ENCODE measurements around the gene PDE7B.

PDE7B gene

DNA sequence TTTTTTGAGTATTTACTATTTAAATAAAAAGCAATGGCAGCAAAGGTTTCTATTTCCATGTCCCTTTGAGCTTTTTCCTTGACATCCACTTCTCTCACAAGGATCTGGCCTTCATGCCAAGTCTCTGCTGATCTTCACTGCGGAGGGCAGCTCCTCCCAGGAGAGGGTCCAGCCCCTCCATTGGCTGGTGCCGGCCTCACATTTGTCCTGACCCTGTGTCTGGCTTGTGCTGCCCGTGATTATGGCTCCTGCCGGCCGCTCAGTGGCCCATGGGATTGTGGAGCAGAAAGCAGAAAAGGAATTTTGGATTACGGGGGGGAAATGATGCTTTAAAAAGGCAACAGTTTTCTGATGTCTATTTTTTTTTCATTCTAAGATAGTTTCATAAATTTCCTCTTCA is 31.2 kb upstream of the PDE7B start:
- Histone ChIP-seq H3K27me3 (ENCODE audit: control insufficient read depth, insufficient read depth, low read length) (no peaks in the 10 kb centered on the region), H3K36me3 (ENCODE audit: control insufficient read depth, insufficient read depth, low read length) (no peaks in the 10 kb centered on the region), H3K27ac (ENCODE audit: low read depth, low read length) (no peak overlapping the region), H3K4me1 (ENCODE audit: control insufficient read depth, insufficient read depth, low read length) (peaks cover 10% of the 10 kb centered on the region), H3K9me3 (ENCODE audit: control insufficient read depth, insufficient read depth, low read length) (no peaks in the 10 kb centered on the region), H3K9ac (ENCODE audit: low read depth, low read length) (no peak overlapping the region), H3K4me3 (ENCODE audit: low read depth, low read length) (no peak overlapping the region)

DNA sequence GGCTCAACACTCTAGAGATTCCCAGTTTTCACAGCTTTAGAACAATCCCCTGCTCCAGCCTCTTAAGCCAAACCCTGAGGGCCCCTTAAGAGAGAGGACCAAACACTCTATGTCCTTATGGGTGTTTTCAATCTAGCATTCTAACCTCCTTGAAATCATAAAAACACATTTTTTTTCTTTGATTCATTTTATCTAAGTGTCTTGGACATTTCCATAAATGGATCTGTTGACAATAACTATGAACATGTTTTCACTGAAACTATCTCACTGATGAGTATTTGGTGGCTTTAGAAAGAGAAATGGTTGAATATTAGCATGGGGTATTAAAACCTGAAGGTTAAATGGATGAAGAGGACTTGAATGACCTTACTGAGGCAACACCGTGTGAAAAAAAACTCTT is 27.6 kb upstream of the PDE7B start:
- Histone ChIP-seq H3K36me3 (ENCODE audit: control insufficient read depth, insufficient read depth, low read length) (no peaks in the 10 kb centered on the region), H3K9me3 (ENCODE audit: control insufficient read depth, insufficient read depth, low read length) (no peaks in the 10 kb centered on the region), H3K27me3 (ENCODE audit: control insufficient read depth, insufficient read depth, low read length) (no peaks in the 10 kb centered on the region), H3K9ac (ENCODE audit: low read depth, low read length) (no peak overlapping the region), H3K27ac (ENCODE audit: low read depth, low read length) (no peak overlapping the region), H3K4me1 (ENCODE audit: control insufficient read depth, insufficient read depth, low read length) (peaks cover 11% of the 10 kb centered on the region), H3K4me3 (ENCODE audit: low read depth, low read length) (no peak overlapping the region)

DNA sequence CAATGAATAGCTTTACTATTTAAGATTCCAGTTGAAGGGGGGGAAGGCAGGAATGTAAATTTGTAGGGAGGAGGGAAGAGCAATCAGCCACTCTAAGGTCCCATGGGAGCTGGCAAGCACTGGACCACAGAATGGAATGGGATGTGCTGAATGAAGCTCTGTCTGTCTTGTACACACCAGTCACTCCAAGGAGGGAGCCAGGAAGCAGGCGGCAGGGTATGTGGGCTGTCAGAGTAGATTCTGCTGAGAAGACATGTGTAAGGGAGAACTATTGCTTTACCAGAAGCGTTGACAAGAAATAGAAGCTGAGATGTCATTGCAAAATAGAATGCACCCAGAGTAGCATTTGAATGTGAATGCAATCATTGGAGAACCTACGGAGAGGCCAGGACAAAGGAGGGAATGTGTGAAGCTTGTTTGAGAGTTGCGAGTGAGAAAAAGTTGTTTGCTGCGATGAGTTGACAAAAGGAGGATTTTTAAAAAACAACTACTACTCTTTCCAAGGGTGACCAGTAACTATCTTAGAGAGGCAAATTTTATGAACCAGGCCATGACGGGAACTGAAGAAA is 25.2 kb upstream of the PDE7B start:
- Histone ChIP-seq H3K27me3 (ENCODE audit: control insufficient read depth, insufficient read depth, low read length) (no peaks in the 10 kb centered on the region), H3K9ac (ENCODE audit: low read depth, low read length) (no peak overlapping the region), H3K9me3 (ENCODE audit: control insufficient read depth, insufficient read depth, low read length) (no peaks in the 10 kb centered on the region), H3K4me3 (ENCODE audit: low read depth, low read length) (no peak overlapping the region), H3K27ac (ENCODE audit: low read depth, low read length) (no peak overlapping the region), H3K4me1 (ENCODE audit: control insufficient read depth, insufficient read depth, low read length) (peaks cover 11% of the 10 kb centered on the region), H3K36me3 (ENCODE audit: control insufficient read depth, insufficient read depth, low read length) (no peaks in the 10 kb centered on the region)

GRCh38 chr6:135828021-135828420 is 23.5 kb upstream of the PDE7B start:
- Histone ChIP-seq H3K36me3 (ENCODE audit: control insufficient read depth, insufficient read depth, low read length) (no peaks in the 10 kb centered on the region), H3K9me3 (ENCODE audit: control insufficient read depth, insufficient read depth, low read length) (no peaks in the 10 kb centered on the region), H3K4me3 (ENCODE audit: low read depth, low read length) (no peak overlapping the region), H3K9ac (ENCODE audit: low read depth, low read length) (no peak overlapping the region), H3K27me3 (ENCODE audit: control insufficient read depth, insufficient read depth, low read length) (no peaks in the 10 kb centered on the region), H3K27ac (ENCODE audit: low read depth, low read length) (no peak overlapping the region), H3K4me1 (ENCODE audit: control insufficient read depth, insufficient read depth, low read length) (peaks cover 11% of the 10 kb centered on the region)

GRCh38 chr6:135830452-135830881 is 21.0 kb upstream of the PDE7B start:
- Histone ChIP-seq H3K27me3 (ENCODE audit: control insufficient read depth, insufficient read depth, low read length) (no peaks in the 10 kb centered on the region), H3K4me3 (ENCODE audit: low read depth, low read length) (no peak overlapping the region), H3K27ac (ENCODE audit: low read depth, low read length) (no peak overlapping the region), H3K9ac (ENCODE audit: low read depth, low read length) (no peak overlapping the region), H3K9me3 (ENCODE audit: control insufficient read depth, insufficient read depth, low read length) (no peaks in the 10 kb centered on the region), H3K4me1 (ENCODE audit: control insufficient read depth, insufficient read depth, low read length) (peaks cover 11% of the 10 kb centered on the region), H3K36me3 (ENCODE audit: control insufficient read depth, insufficient read depth, low read length) (no peaks in the 10 kb centered on the region)

DNA sequence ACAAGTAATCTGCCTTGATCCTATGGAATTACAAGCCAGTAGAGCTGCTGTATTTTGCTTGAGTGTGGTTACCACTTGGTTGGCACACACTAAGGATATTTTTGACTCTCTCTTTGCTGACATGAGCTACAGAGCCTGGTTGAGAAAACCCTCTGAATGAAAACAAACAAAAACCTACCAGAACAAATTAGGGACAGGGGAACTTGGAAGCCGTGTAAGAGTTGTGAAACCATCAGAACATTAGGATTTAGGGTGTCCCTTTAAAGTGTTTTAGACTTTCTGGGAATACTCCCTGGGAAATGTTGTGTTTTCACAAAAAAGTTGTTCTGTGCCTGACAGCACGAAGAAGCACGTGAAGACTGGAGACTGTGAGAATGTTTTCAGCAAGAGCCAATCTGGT is 20.5 kb upstream of the PDE7B start:
- Histone ChIP-seq H3K4me1 (ENCODE audit: control insufficient read depth, insufficient read depth, low read length) (peaks cover 9% of the 10 kb centered on the region), H3K27ac (ENCODE audit: low read depth, low read length) (no peak overlapping the region), H3K9ac (ENCODE audit: low read depth, low read length) (no peak overlapping the region), H3K27me3 (ENCODE audit: control insufficient read depth, insufficient read depth, low read length) (no peaks in the 10 kb centered on the region), H3K4me3 (ENCODE audit: low read depth, low read length) (no peak overlapping the region), H3K36me3 (ENCODE audit: control insufficient read depth, insufficient read depth, low read length) (no peaks in the 10 kb centered on the region), H3K9me3 (ENCODE audit: control insufficient read depth, insufficient read depth, low read length) (no peaks in the 10 kb centered on the region)

DNA sequence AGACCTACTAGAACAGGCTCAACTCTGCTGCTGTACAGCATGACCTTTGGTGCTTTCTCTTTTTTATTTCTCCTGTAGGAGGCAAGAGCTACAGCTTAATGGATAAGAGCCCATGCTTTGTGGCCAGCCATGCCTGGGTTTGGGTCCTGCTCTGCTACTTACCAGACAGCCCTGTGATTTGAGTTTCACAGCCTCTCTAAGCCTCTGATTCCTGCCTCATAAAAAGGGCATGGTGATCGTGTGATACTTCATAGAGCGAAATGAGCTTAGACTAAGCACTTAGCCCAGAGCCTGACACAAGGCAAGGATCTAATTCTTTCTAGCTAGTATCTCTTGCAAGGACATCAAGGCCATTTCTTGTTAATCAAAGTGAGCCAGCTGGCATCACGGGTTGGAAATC is 19.3 kb upstream of the PDE7B start:
- Histone ChIP-seq H3K27me3 (ENCODE audit: control insufficient read depth, insufficient read depth, low read length) (no peaks in the 10 kb centered on the region), H3K4me3 (ENCODE audit: low read depth, low read length) (no peak overlapping the region)

DNA sequence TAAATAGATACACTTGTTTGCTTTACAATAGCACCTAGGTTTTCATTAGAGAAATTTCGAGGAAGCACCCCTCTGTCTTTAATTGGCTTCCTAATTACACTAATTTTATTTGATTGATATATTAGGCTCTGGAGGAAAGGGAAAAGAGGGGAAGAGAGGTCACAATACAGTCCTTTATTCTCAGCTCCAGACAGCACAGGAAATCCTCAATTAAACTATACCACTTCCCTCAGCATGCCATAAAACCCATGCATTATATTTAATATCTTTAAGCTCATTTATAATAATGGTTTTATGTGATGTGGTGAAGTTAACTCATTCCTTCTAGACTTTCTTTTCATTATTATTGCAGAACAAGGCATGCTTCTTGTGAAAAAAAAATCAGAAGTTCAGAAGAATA is 17.7 kb upstream of the PDE7B start:
- no peak overlapping the region for H3K9ac ChIP-seq (ENCODE audit: low read depth, low read length)
- H3K27me3 ChIP-seq (ENCODE audit: control insufficient read depth, insufficient read depth, low read length) = no peaks in the 10 kb centered on the region
- H3K9me3 ChIP-seq (ENCODE audit: control insufficient read depth, insufficient read depth, low read length) = no peaks in the 10 kb centered on the region
- H3K4me3 ChIP-seq (ENCODE audit: low read depth, low read length) = no peak overlapping the region
- H3K27ac ChIP-seq (ENCODE audit: low read depth, low read length) = no peak overlapping the region
- H3K4me1 ChIP-seq (ENCODE audit: control insufficient read depth, insufficient read depth, low read length) = peaks cover 5% of the 10 kb centered on the region; the same call in 1 of the 2 replicates
- no peaks in the 10 kb centered on the region for H3K36me3 ChIP-seq (ENCODE audit: control insufficient read depth, insufficient read depth, low read length)

More for the DNA sequence above, 19.3 kb upstream of the PDE7B start:
- Histone ChIP-seq H3K4me1 (ENCODE audit: control insufficient read depth, insufficient read depth, low read length) (no peaks in the 10 kb centered on the region), H3K9me3 (ENCODE audit: control insufficient read depth, insufficient read depth, low read length) (no peaks in the 10 kb centered on the region), H3K9ac (ENCODE audit: low read depth, low read length) (no peak overlapping the region), H3K36me3 (ENCODE audit: control insufficient read depth, insufficient read depth, low read length) (no peaks in the 10 kb centered on the region), H3K27ac (ENCODE audit: low read depth, low read length) (no peak overlapping the region)

DNA sequence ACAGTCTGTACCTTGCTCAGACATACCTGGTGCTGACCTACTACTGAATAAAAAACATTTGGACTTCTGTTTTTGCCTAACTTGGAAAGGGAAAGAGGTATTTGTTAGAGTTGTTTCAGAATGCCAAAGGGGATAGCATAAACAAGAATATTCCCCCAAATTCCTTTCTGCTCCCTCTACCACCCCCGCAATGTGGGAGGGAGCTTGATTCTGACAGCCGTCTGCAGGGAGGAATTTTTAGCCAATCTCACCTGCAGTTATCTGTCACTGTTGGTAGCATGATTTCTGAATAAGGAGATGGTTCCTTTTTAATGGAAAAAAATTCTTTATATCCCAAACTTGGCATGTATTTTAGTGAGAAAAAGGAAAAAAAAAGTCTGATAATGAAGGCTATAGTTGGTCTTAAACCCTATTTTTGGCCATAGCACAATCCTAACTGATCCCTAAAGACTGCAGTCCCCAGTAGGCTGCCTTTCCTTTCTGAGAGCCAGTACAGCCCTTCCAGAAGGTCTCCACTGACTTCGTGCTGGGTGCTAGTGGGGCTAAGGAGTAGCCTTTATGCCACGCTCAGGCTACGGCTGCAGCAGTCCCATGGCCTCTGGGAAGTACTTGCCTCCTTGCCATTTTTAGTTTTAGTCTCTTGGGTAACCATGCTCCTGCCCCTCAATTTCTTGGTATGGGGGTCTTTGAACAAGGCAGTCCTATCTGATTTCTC is 13.6 kb upstream of the PDE7B start:
- no peaks in the 10 kb centered on the region for H3K36me3 ChIP-seq (ENCODE audit: control insufficient read depth, insufficient read depth, low read length)
- no peaks in the 10 kb centered on the region for H3K9me3 ChIP-seq (ENCODE audit: control insufficient read depth, insufficient read depth, low read length)
- H3K4me1 ChIP-seq (ENCODE audit: control insufficient read depth, insufficient read depth, low read length) = peaks cover 5% of the 10 kb centered on the region; the same call in 1 of the 2 replicates
- H3K27me3 ChIP-seq (ENCODE audit: control insufficient read depth, insufficient read depth, low read length) = no peaks in the 10 kb centered on the region
- no peak overlapping the region for H3K27ac ChIP-seq (ENCODE audit: low read depth, low read length)
- H3K4me3 ChIP-seq (ENCODE audit: low read depth, low read length) = no peak overlapping the region
- H3K9ac ChIP-seq (ENCODE audit: low read depth, low read length) = no peak overlapping the region

DNA sequence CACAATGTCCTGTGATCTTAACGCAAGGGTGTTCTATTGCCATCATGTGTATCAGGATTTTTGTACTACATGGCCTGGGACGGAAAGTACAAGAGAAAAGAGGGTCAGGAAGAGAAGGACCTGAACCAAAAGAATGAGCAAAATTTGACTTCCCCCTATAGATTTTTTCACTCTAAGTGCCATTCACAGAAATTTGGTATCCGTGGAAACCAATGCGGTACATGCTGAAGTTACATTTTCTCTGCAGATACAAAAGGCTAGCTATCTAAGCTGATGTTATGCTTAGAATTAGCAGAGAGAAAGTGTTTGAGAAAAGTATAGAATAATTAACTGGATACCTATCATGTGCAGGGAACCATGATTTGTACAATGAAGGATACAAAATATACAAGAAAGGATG is 12.4 kb upstream of the PDE7B start:
- Histone ChIP-seq H3K9me3 (ENCODE audit: control insufficient read depth, insufficient read depth, low read length) (no peaks in the 10 kb centered on the region), H3K4me1 (ENCODE audit: control insufficient read depth, insufficient read depth, low read length) (peaks cover 5% of the 10 kb centered on the region; the same call in 1 of the 2 replicates), H3K27ac (ENCODE audit: low read depth, low read length) (no peak overlapping the region), H3K27me3 (ENCODE audit: control insufficient read depth, insufficient read depth, low read length) (no peaks in the 10 kb centered on the region), H3K36me3 (ENCODE audit: control insufficient read depth, insufficient read depth, low read length) (no peaks in the 10 kb centered on the region), H3K9ac (ENCODE audit: low read depth, low read length) (no peak overlapping the region), H3K4me3 (ENCODE audit: low read depth, low read length) (no peak overlapping the region)

DNA sequence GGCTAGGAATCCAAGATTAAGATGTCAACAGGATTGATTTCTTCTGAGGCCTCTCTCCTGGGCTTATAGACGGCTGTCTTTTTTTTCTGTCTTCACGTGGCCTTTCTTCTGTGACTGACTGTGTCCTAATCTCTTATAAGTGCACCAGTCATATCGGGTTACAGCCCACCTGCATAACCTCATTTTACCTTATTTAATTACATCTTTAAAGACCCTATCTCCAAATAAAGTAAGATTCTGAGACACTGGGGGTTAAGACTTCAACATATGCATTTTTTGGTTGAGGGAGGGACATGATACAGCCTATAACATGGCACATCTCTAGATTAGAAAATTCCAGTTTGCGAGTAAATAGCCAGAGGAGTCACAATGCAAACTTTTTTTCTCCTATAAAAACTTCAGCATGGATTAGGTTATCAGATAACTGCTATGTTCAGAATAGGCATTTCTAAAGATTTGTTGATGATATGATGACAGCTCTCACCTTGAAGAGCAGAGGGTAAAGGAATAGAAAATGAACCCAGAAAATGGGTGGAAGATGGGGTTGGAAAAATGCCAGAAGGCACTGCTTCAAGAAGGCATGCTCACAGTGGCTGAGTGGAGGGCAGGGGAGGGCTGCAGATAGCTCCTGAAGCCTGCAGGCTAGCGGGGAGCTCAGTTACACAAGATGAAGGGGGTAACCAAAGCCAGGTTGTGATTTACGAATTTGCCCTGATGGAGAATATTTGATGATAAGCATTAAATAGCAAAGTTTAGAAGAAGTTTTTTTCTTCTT is 8.7 kb upstream of the PDE7B start:
- no peak overlapping the region for H3K27ac ChIP-seq (ENCODE audit: low read depth, low read length)
- no peaks in the 10 kb centered on the region for H3K9me3 ChIP-seq (ENCODE audit: control insufficient read depth, insufficient read depth, low read length)
- H3K4me1 ChIP-seq (ENCODE audit: control insufficient read depth, insufficient read depth, low read length) = peaks cover 1% of the 10 kb centered on the region; the same call in 1 of the 2 replicates
- H3K36me3 ChIP-seq (ENCODE audit: control insufficient read depth, insufficient read depth, low read length) = no peaks in the 10 kb centered on the region
- no peak overlapping the region for H3K9ac ChIP-seq (ENCODE audit: low read depth, low read length)
- no peak overlapping the region for H3K4me3 ChIP-seq (ENCODE audit: low read depth, low read length)
- H3K27me3 ChIP-seq (ENCODE audit: control insufficient read depth, insufficient read depth, low read length) = no peaks in the 10 kb centered on the region

Measured in HUES48 (cell line).